HEK293T (cell line): Measurements from ENCODE around the gene AHNAK.

Experiments
- ARNT ChIP-seq: fragments of 450-650 bp; IDR thresholded peaks from 2 replicates; pipeline ENCODE4 v1.6.1; 2017; ENCODE audit warnings: mild to moderate bottlenecking
- BHLHE40 ChIP-seq: fragments of 450-650 bp; IDR thresholded peaks from 2 replicates; pipeline ENCODE4 v1.6.1; 2016; ENCODE audit warnings: mild to moderate bottlenecking, moderate library complexity, borderline replicate concordance
- CTBP1 ChIP-seq: fragments of 450-650 bp; IDR thresholded peaks from 2 replicates; pipeline ENCODE4 v1.6.1; 2016; ENCODE audit warnings: borderline replicate concordance
- ELF4 ChIP-seq: fragments of 450-650 bp; IDR thresholded peaks from 2 replicates; pipeline ENCODE4 v1.6.1; 2017; ENCODE audit warnings: antibody characterized with exemption
- FOXA1 ChIP-seq: fragments of 450-650 bp; IDR thresholded peaks from 2 replicates; pipeline ENCODE4 v1.6.1; 2016; ENCODE audit warnings: mild to moderate bottlenecking
- FOXK2 ChIP-seq: fragments of 450-650 bp; IDR thresholded peaks from 2 replicates; pipeline ENCODE4 v1.6.1; 2016; ENCODE audit warnings: mild to moderate bottlenecking
- FOXM1 ChIP-seq: fragments of 450-650 bp; IDR thresholded peaks from 2 replicates; pipeline ENCODE4 v1.6.1; 2017; ENCODE audit warnings: mild to moderate bottlenecking, borderline replicate concordance
- HDGF ChIP-seq: fragments of 450-650 bp; IDR thresholded peaks from 2 replicates; pipeline ENCODE4 v1.6.1; 2017; ENCODE audit warnings: antibody characterized with exemption, borderline replicate concordance
- LEF1 ChIP-seq: fragments of 450-650 bp; IDR thresholded peaks from 2 replicates; pipeline ENCODE4 v1.6.1; 2017; ENCODE audit warnings: mild to moderate bottlenecking, borderline replicate concordance
- NFRKB ChIP-seq: fragments of 450-650 bp; IDR thresholded peaks from 2 replicates; pipeline ENCODE4 v1.6.1; 2016; ENCODE audit warnings: mild to moderate bottlenecking, moderate library complexity
- PKNOX1 ChIP-seq: fragments of 450-650 bp; IDR thresholded peaks from 2 replicates; pipeline ENCODE4 v1.6.1; 2016
- SP1 ChIP-seq: fragments of 450-650 bp; IDR thresholded peaks from 2 replicates; pipeline ENCODE4 v1.6.1; 2017
- SUZ12 ChIP-seq: fragments of 450-650 bp; IDR thresholded peaks from 2 replicates; pipeline ENCODE4 v1.6.1; 2016; ENCODE audit warnings: mild to moderate bottlenecking
- TARDBP ChIP-seq: fragments of 450-650 bp; IDR thresholded peaks from 2 replicates; pipeline ENCODE4 v1.6.1; 2016

- TF ChIP-seq FOXM1: no peak
- TF ChIP-seq BHLHE40: no peak
- TF ChIP-seq FOXA1: no peak
- TF ChIP-seq NFRKB: no peak
- TF ChIP-seq SUZ12: no peak
- no peak for TF ChIP-seq CTBP1
- TF ChIP-seq LEF1: no peak
- no peak for TF ChIP-seq TARDBP
- TF ChIP-seq ARNT: no peak
- TF ChIP-seq SP1: no peak
- TF ChIP-seq HDGF: no peak
- TF ChIP-seq FOXK2: no peak
- no peak for TF ChIP-seq ELF4
- TF ChIP-seq PKNOX1: no peak
These were observed 7.3 kb upstream of the AHNAK start for GRCh38 chr11:62553839-62554361.
